Activated naive CD8-positive, alpha-beta T cell treated with anti-CD3 and anti-CD28 coated beads for 36 hours (primary cell): ENCODE results near the gene NKIRAS1. TPM values are rescaled to one million over a fixed set of nuclear protein-coding genes. Genes with fewer than 3 reads are reported as not detected.
"Not testable (repeated sequence)": the region's sequence is repeated elsewhere in the genome, so short reads cannot be mapped to it uniquely, and the experiment has no call there.

ENCODE experiments used
- DNase-seq: peaks from one replicate; pipeline ENCODE4 v3.0.0; 2021
- H3K27ac Mint-ChIP-seq: one replicate; pipeline ENCODE4 v1.8.0; 2022; ENCODE audit warnings: mild to moderate bottlenecking, moderate library complexity, mixed read lengths
- H3K27me3 Mint-ChIP-seq: one replicate; pipeline ENCODE4 v1.8.0; 2022; ENCODE audit warnings: mild to moderate bottlenecking, mixed read lengths
- H3K36me3 Mint-ChIP-seq: one replicate; pipeline ENCODE4 v1.8.0; 2021; ENCODE audit warnings: mild to moderate bottlenecking, mixed read lengths
- H3K4me1 Mint-ChIP-seq: one replicate; pipeline ENCODE4 v1.8.0; 2021; ENCODE audit warnings: mixed read lengths
- H3K4me3 Mint-ChIP-seq: one replicate; pipeline ENCODE4 v1.8.0; 2022; ENCODE audit warnings: mild to moderate bottlenecking, moderate library complexity, mixed read lengths
- H3K9me3 Mint-ChIP-seq: one replicate; pipeline ENCODE4 v1.8.0; 2022; ENCODE audit warnings: mixed read lengths
- total RNA-seq, 2 experiments: library from RNA; stranded (reverse); gene quantifications; one replicate each; pipeline ENCODE4 v1.2.3, GENCODE V29; 2021

The NKIRAS1 gene
- total RNA-seq, 2 experiments from 2014 or later, result 6.4 to 6.9 TPM

DNA sequence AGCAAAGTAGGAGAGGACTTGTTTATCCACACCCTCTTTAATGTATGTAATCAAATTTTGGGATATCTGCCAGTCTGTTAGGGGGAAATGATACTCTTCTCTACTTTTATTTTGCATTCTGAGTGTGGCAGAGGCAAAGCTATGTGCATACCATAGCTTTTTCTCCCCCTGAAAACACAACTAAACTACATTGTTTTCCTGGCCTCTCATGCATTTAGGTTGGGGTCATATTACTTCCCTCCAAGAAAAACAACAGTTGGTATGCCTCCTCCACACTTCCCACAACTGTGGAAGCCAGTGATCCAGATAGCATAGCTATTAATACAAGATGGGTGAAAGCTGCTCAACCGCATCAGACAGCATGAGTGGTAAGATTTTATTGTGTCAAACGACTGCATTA lies 7.0 kb upstream of the NKIRAS1 start:
- H3K27ac Mint-ChIP-seq, result no peak overlapping the region
- H3K4me3 Mint-ChIP-seq, result no peak overlapping the region
- DNase-seq, result no peak
- peaks cover 26% of the 10 kb centered on the region for H3K36me3 Mint-ChIP-seq
- H3K27me3 Mint-ChIP-seq, result no peaks in the 10 kb centered on the region
- H3K4me1 Mint-ChIP-seq, result peaks cover 16% of the 10 kb centered on the region
- no peaks in the 10 kb centered on the region for H3K9me3 Mint-ChIP-seq

DNA sequence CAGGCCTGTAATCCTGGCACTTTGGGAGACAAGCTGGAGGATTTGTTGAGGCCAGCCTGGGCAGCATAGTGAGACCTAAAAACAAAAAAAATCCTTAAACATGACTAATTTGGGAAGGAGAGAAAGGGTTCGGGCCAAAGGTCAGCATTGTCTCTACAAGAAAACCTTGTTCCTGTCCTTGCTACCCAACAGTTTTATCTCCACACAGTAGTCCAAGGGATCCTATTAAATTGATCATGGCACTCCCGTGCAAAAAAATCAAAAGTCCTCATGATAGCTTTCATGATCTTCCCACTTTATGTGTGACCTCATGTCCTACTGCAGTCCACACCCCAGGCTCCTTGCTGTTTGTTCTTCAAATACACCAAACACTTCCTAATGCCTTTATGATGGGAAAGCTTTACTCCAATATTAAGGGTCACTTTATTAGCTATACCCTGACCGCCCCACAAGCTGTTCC lies 4.3 kb upstream of the NKIRAS1 start:
- Mint-ChIP-seq H3K9me3 (no peaks in the 10 kb centered on the region), H3K27me3 (no peaks in the 10 kb centered on the region), H3K36me3 (peaks cover 44% of the 10 kb centered on the region), H3K4me3 (no peak overlapping the region), H3K4me1 (peaks cover 20% of the 10 kb centered on the region), H3K27ac (peak overlapping the region; percentile 57)
- DNase-seq, result no peak

DNA sequence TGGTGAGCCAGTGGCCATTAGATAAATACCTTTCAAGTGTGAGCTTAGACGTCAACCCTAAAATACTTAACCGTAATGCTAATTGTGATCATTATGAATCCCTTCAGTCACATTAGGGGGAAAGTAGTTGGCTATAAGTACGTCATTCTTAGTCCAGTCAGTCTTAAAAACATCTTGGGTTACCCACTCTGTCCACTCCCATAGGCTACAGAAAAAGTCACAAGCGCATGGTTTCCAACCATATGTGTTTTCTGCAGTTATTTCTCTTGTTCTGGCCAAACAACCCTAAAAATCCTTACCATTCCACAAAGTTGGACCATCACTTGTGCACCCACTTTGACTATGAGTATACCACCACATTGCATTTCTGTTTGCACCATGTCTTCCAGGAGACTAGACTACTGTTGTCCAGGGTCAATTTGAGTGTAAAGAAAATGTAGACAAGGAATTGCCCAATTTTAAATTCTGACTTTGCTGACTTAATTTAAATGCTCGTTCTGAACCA lies 3.4 kb upstream of the NKIRAS1 start:
- Mint-ChIP-seq H3K4me3 (peak overlapping the region; percentile 97), H3K27me3 (no peaks in the 10 kb centered on the region), H3K36me3 (peaks cover 44% of the 10 kb centered on the region), H3K4me1 (peaks cover 27% of the 10 kb centered on the region), H3K9me3 (no peaks in the 10 kb centered on the region), H3K27ac (peak overlapping the region; percentile 64)
- DNase-seq, result no peak

DNA sequence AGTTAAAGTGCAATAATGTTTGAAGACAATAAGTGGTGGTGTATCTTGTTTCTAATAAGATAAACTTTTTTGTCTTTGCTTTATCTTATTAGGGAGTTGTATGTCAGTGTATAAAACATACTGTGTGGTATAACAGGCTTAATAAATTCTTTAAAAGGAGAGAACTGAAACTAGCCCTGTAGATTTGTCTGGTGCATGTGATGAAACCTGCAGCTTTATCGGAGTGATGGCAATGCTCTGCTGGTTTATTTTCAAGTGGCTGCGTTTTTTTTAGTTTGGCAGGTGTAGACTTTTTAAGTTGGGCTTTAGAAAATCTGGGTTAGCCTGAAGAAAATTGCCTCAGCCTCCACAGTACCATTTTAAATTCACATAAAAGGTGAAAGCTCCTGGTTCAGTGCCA lies 2.8 kb upstream of the NKIRAS1 start:
- Mint-ChIP-seq H3K27me3 (no peaks in the 10 kb centered on the region), H3K36me3 (peaks cover 44% of the 10 kb centered on the region), H3K4me3 (peak overlapping the region; percentile 97), H3K27ac (peak overlapping the region; percentile 64), H3K4me1 (peaks cover 32% of the 10 kb centered on the region), H3K9me3 (no peaks in the 10 kb centered on the region)
- no peak for DNase-seq

DNA sequence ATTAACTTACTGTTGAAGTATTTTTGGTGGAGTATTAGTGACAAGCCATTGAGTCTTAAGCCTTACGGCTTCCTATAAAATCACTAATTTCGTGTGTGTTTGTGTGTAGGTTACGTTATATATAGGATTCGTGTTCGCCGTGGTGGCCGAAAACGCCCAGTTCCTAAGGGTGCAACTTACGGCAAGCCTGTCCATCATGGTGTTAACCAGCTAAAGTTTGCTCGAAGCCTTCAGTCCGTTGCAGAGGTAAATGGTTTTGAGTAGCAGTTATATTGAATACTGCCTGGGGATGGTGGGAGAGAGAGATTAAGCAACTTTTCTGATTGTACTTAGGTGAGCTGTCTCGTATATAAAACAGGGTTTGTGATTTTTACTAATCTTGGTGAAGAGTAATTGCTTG lies 1.5 kb upstream of the NKIRAS1 start:
- Mint-ChIP-seq H3K4me1 (peaks cover 39% of the 10 kb centered on the region), H3K36me3 (peaks cover 44% of the 10 kb centered on the region), H3K27ac (peak overlapping the region; percentile 99), H3K4me3 (peak overlapping the region; percentile 97)
- not testable (repeated sequence) for H3K9me3 Mint-ChIP-seq, H3K27me3 Mint-ChIP-seq, DNase-seq

DNA sequence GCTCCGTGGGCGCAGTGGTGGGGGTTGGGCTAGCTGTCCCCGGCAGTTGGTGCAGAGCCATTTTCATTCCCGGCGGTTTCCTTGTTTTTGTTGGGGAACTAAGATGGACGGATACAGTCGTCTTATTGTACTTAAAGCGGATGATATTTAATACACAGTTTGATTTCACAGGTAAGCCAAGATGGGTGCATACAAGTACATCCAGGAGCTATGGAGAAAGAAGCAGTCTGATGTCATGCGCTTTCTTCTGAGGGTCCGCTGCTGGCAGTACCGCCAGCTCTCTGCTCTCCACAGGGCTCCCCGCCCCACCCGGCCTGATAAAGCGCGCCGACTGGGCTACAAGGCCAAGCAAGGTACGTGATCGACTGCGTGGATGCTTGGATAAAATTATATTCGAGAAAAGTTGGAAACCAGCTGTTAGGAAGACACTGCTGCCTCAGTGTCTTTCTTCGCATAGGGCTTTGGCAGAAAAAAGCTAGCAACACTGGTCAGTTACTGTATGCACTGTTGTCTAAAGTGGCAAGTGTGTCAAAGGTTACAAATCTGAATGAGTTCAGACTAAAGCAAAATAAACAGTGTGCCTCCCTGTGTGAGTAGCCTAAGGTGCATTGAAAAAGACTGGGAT lies 1.0 kb upstream of the NKIRAS1 start:
- Mint-ChIP-seq H3K27ac (peak overlapping the region; percentile 99), H3K4me1 (peaks cover 39% of the 10 kb centered on the region), H3K4me3 (peak overlapping the region; percentile 97), H3K36me3 (peaks cover 44% of the 10 kb centered on the region)
- DNase-seq, H3K27me3 Mint-ChIP-seq, H3K9me3 Mint-ChIP-seq: not testable (repeated sequence)

DNA sequence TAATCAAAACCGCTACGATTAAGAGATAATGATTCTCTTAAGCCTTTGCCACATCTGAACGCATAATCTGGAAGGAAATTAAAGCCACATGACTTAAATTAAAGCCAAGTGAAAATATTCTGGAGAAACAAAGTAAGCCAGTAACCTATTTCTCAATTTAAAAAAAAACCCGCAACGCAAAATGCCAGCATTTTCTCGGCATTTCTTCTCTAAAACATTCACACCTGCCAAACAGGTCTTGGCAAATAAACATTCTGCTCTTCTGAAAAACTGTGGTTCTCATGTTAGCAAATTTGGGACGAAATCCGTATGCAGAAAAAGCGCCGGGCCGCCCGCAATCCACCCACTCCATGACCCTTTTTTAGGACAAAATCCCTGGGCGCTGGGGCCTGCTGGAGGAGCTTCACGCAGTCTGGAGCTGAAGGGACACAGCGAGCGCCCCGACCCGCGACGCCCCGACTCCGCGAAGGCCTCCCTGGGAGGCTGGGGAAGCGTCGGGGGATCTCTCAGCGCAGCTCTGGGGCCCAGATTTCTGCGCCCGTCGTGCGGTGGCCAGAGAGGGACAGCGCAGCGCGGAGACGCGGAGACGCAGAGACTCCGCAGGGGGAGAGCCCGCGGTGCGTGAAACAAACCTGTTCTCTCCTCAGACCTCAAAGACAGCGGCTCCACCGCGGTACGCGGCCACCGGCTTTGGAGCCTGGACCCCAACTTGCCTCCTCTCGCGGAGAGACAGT lies 471 bp downstream of the NKIRAS1 start:
- H3K4me3 Mint-ChIP-seq, result peak overlapping the region; percentile 97
- DNase-seq, result no peak
- peak overlapping the region; percentile 99 for H3K27ac Mint-ChIP-seq
- no peaks in the 10 kb centered on the region for H3K27me3 Mint-ChIP-seq
- peaks cover 39% of the 10 kb centered on the region for H3K4me1 Mint-ChIP-seq
- no peaks in the 10 kb centered on the region for H3K9me3 Mint-ChIP-seq
- peaks cover 42% of the 10 kb centered on the region for H3K36me3 Mint-ChIP-seq

DNA sequence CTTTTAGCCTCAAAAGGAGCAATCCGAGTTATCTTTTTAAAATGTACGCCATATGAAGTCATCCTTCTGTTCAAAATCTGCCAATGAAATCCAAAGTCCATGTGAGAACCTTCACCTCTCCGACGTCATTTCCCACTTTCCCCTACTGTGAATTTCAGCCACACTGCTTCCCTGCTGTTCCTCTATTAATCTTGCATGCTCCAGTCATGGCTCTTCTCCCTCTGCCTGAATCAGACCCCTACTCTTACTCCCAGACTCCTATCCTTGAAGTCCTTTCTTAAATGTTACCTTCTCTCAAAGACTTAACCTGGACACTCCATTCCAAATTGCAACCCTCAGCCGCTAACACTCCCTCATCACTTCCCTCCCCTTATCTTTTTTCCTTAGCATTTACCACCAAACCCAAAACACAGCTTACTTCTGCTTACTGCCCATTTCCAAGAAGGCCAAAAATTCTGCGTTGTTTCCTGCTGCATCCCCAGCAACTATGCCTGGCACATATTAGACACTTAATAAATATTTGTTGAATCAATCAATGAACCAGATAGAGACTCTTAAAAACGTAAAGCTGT lies 1.2 kb downstream of the NKIRAS1 start:
- no peak for DNase-seq
- Mint-ChIP-seq H3K4me1 (peaks cover 38% of the 10 kb centered on the region), H3K9me3 (no peaks in the 10 kb centered on the region), H3K27ac (no peak overlapping the region), H3K36me3 (peaks cover 39% of the 10 kb centered on the region), H3K4me3 (peak overlapping the region; percentile 97), H3K27me3 (no peaks in the 10 kb centered on the region)

DNA sequence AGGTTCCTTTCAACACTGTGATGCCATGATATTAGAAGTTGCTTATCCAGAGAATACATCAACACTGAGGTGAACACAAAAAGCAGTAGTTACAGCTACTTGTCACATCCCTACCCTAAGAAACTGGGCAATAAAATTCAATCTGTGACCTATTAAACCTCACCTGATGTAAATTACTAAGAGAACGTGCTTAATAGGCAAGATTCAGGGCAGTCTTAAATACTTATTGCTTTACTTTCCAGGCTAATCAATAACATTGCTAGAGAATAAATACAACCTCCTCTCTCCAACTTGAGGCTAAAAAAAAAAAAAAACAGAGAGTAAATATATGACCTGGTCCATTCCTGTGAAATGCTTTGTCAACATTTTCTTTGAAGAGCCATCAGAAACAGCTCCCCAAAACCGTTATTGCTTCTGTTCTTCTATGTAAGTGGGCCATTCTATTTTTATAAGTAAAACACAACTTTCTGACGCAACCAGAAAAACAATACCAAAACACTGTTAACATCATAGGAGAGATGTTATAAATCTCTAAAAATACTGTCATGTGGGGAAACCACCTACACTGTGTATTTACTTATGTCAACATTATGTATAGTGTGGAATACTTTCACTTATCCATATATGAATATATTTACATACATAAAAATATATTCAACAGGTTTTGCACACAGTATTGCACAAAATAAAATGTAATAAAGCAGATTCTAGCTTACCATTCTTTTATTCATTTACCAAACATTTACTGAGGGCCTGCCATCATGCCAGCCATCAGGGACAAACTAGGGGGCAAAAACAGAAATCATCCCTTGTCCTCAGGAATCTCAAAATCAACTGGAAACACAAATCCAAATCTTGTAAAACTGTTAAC lies 2.7 kb downstream of the NKIRAS1 start:
- Mint-ChIP-seq H3K27ac (no peak overlapping the region), H3K4me1 (peaks cover 26% of the 10 kb centered on the region), H3K4me3 (no peak overlapping the region), H3K27me3 (no peaks in the 10 kb centered on the region), H3K9me3 (no peaks in the 10 kb centered on the region), H3K36me3 (peaks cover 27% of the 10 kb centered on the region)
- DNase-seq, result no peak

DNA sequence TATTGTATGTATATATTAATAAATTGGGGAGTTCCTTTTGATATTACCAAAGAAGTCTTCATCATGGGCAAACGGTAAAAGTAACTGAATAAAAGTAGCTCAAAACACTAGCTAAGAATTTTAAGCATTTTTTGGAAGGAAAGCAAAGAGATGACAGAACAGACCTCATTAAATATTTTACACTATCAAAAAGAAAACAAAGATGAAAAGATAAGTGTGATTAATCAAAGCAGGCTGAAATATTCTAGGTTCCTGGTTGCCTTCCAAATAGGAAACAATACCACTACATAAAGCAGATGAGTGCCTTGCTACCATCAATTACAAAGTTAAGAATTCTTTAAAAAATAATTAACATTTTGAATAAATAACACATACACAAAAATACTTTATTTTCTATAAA lies 3.6 kb downstream of the NKIRAS1 start:
- Mint-ChIP-seq H3K4me3 (no peak overlapping the region), H3K27ac (no peak overlapping the region), H3K27me3 (no peaks in the 10 kb centered on the region), H3K4me1 (peaks cover 19% of the 10 kb centered on the region), H3K9me3 (no peaks in the 10 kb centered on the region), H3K36me3 (peaks cover 18% of the 10 kb centered on the region)
- no peak for DNase-seq

DNA sequence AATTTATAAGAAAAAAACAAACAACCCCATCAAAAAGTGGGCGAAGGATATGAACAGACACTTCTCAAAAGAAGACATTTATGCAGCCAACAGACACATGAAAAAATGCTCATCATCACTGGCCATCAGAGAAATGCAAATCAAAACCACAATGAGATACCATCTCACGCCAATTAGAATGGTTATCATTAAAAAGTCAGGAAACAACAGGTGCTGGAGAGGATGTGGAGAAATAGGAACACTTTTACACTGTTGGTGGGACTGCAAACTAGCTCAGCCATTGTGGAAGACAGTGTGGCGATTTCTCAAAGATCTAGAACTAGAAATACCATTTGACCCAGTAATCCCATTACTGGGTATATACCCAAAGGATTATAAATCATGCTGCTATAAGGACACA lies 4.5 kb downstream of the NKIRAS1 start:
- not testable (repeated sequence) for H3K9me3 Mint-ChIP-seq, H3K27me3 Mint-ChIP-seq, DNase-seq, H3K36me3 Mint-ChIP-seq, H3K4me3 Mint-ChIP-seq, H3K27ac Mint-ChIP-seq
- peaks cover 19% of the 10 kb centered on the region for H3K4me1 Mint-ChIP-seq

DNA sequence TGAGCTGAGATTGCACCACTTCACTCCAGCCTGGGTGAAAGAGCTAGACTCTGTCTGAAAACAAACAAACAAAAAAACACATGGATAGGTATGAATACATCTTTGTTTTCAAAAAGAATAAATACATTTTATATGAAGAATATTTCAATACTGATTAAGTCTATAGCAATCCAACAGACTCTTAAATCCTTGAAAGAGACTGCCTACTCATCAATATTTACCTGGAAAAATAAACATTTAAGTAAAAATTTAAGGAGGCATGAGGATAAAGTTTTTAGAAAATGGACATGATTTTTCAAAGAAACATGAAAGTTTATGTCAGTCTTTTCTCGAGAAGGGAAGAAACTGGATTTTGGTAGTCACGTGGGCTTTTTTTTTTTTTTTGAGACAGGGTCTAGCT lies 5.4 kb downstream of the NKIRAS1 start:
- peaks cover 19% of the 10 kb centered on the region for H3K4me1 Mint-ChIP-seq
- no peak overlapping the region for H3K27ac Mint-ChIP-seq
- H3K27me3 Mint-ChIP-seq, result no peaks in the 10 kb centered on the region
- H3K9me3 Mint-ChIP-seq, result no peaks in the 10 kb centered on the region
- no peak overlapping the region for H3K4me3 Mint-ChIP-seq
- peaks cover 4% of the 10 kb centered on the region for H3K36me3 Mint-ChIP-seq
- DNase-seq, result no peak

DNA sequence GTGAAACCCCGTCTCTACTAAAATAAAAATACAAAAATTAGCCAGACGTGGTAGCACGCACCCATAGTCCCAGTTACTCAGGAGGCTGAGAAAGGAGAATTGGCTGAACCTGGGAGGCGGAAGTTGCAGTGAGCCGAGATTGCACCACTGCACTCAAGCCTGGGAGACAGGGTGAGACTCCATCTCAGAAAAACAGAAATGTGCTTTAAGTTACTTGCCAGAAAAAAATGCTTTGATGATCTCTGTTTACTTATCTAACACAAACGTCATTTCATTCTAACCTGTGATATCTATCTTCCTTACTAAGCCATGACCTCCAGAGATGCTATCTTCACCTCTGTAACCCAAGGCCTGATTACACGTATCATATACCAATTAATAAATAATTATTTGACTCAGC lies 7.4 kb downstream of the NKIRAS1 start:
- Mint-ChIP-seq H3K36me3 (peaks cover 17% of the 10 kb centered on the region), H3K27me3 (no peaks in the 10 kb centered on the region), H3K4me1 (peaks cover 9% of the 10 kb centered on the region), H3K9me3 (peaks cover 2% of the 10 kb centered on the region), H3K4me3 (no peak overlapping the region), H3K27ac (no peak overlapping the region)
- no peak for DNase-seq

DNA sequence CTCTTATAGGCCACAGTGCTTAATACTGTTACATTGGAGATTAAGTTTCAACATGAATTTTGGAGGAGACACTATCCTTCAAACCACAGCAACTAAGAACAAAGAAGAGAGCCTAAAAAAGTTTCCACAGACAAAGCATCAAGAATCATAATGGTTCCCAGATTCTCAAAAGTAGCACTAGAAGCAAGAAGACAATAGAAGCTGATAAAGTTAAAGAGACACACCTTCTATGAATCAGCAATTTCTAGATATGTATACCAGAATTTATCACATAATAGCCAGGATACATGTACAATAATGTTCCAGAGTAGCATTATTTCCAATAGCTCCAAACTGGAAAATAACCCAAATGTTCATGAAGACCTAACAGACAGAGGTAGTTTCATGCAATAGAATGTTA lies 12.2 kb downstream of the NKIRAS1 start:
- Mint-ChIP-seq H3K4me3 (no peak overlapping the region), H3K4me1 (peaks cover 2% of the 10 kb centered on the region), H3K36me3 (peaks cover 24% of the 10 kb centered on the region), H3K27ac (no peak overlapping the region), H3K27me3 (no peaks in the 10 kb centered on the region), H3K9me3 (peaks cover 4% of the 10 kb centered on the region)
- DNase-seq, result no peak

DNA sequence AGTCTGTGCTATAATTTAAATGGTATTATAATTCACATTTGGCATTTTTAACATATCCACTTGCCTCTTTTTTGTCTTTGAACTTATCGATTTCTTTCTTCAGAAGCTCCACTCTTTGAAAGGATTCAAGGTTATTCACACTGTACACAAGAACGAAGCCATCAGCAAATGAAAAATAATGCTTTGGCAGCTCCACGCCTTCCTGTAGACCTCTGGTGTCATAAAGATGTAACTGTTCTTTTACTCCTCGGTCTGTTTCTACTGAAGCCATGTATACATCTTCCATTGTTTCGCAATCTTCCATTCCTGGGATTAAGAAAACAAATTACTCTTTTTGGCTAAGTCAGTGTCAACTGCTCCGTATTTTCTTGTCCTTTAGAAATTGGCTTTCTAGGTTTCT lies 16.0 kb downstream of the NKIRAS1 start:
- DNase-seq, result no peak
- H3K4me3 Mint-ChIP-seq, result no peak overlapping the region
- H3K4me1 Mint-ChIP-seq, result no peaks in the 10 kb centered on the region
- H3K27ac Mint-ChIP-seq, result no peak overlapping the region
- H3K36me3 Mint-ChIP-seq, result peaks cover 34% of the 10 kb centered on the region
- H3K9me3 Mint-ChIP-seq, result peaks cover 4% of the 10 kb centered on the region
- H3K27me3 Mint-ChIP-seq, result no peaks in the 10 kb centered on the region
